HepG2 (cell line): ENCODE measurements around the gene HOXA1. TPM values are rescaled to one million over a fixed set of nuclear protein-coding genes. Genes with fewer than 3 reads are reported as not detected.

Experiments used
- CBX2 ChIP-seq, 2 experiments: fragments of 200-600 bp in 1 of 2; sonication (generic); formaldehyde crosslinking in 1 of 2; IDR thresholded peaks; 2 replicates each; pipeline versions ENCODE4 v1.7.0 to v1.8.1; 2018 to 2022; ENCODE audit warnings: low read depth in 2 of 2, low read length in 1 of 2, mild to moderate bottlenecking in 1 of 2, missing genetic modification reagents in 1 of 2
- CHCHD3 ChIP-seq: sonication (generic); formaldehyde crosslinking; IDR thresholded peaks from 2 replicates; pipeline ENCODE4 v1.8.0; 2022; ENCODE audit warnings: mild to moderate bottlenecking, missing genetic modification reagents, moderate library complexity
- GATAD2A ChIP-seq: IDR thresholded peaks from 2 replicates; pipeline ENCODE4 v1.6.1; 2016
- HIC2 ChIP-seq: sonication (generic); formaldehyde crosslinking; IDR thresholded peaks from 2 replicates; pipeline ENCODE4 v1.9.0; 2022; ENCODE audit warnings: low read depth, missing genetic modification reagents
- HNRNPK ChIP-seq: fragments of 200-400 bp; formaldehyde crosslinking; IDR thresholded peaks from 2 replicates; pipeline ENCODE4 v1.6.1; 2018; ENCODE audit warnings: low read length, low read depth, moderate library complexity, mild to moderate bottlenecking; ENCODE audit not compliant: poor library complexity, severe bottlenecking
- HOXA7 ChIP-seq: sonication (generic); formaldehyde crosslinking; IDR thresholded peaks from 2 replicates; pipeline ENCODE4 v1.8.1; 2022; ENCODE audit warnings: mild to moderate bottlenecking, missing genetic modification reagents, moderate library complexity
- KDM2A ChIP-seq: sonication (generic); formaldehyde crosslinking; IDR thresholded peaks from 2 replicates; pipeline ENCODE4 v1.4.0; 2020; ENCODE audit warnings: low read depth, missing genetic modification reagents, borderline replicate concordance
- NCOA1 ChIP-seq: sonication (generic); formaldehyde crosslinking; IDR thresholded peaks from 2 replicates; pipeline ENCODE4 v1.9.0; 2021; ENCODE audit warnings: missing genetic modification reagents
- NFKB2 ChIP-seq: sonication (generic); formaldehyde crosslinking; IDR thresholded peaks from 2 replicates; pipeline ENCODE4 v1.4.0; 2020; ENCODE audit warnings: missing genetic modification reagents, borderline replicate concordance
- RBAK ChIP-seq: sonication (generic); formaldehyde crosslinking; IDR thresholded peaks from 2 replicates; pipeline ENCODE4 v1.5.1; 2020; ENCODE audit warnings: mild to moderate bottlenecking, missing genetic modification reagents
- RXRA ChIP-seq: sonication (generic); formaldehyde crosslinking; IDR thresholded peaks from 2 replicates; pipeline ENCODE4 v1.5.1; 2020; ENCODE audit warnings: missing genetic modification reagents
- SP5 ChIP-seq: IDR thresholded peaks from 2 replicates; pipeline ENCODE4 v1.6.1; 2016; ENCODE audit warnings: low read depth, borderline replicate concordance
- ZBTB49 ChIP-seq: sonication (generic); formaldehyde crosslinking; IDR thresholded peaks from 2 replicates; pipeline ENCODE4 v1.4.0; 2020; ENCODE audit warnings: missing genetic modification reagents, borderline replicate concordance
- ZKSCAN5 ChIP-seq: sonication (generic); formaldehyde crosslinking; IDR thresholded peaks from 2 replicates; pipeline ENCODE4 v1.5.1; 2020; ENCODE audit warnings: mild to moderate bottlenecking, missing genetic modification reagents
- ZNF282 ChIP-seq: fragments of 450-650 bp; IDR thresholded peaks from 2 replicates; pipeline ENCODE4 v1.6.1; 2018; ENCODE audit not compliant: partially characterized antibody
- ZNF292 ChIP-seq: sonication (generic); formaldehyde crosslinking; IDR thresholded peaks from 2 replicates; pipeline ENCODE4 v1.8.1; 2022; ENCODE audit warnings: mild to moderate bottlenecking, low read depth, missing genetic modification reagents, borderline replicate concordance
- ZNF383 ChIP-seq: sonication (generic); formaldehyde crosslinking; IDR thresholded peaks from 2 replicates; pipeline ENCODE4 v1.4.0; 2020; ENCODE audit warnings: missing genetic modification reagents, mild to moderate bottlenecking, borderline replicate concordance
- ZNF552 ChIP-seq: sonication (generic); formaldehyde crosslinking; IDR thresholded peaks from 2 replicates; pipeline ENCODE4 v1.9.0; 2022; ENCODE audit warnings: missing genetic modification reagents, mild to moderate bottlenecking, borderline replicate concordance
- ZNF572 ChIP-seq: sonication (generic); formaldehyde crosslinking; IDR thresholded peaks from 2 replicates; pipeline ENCODE4 v1.5.1; 2020; ENCODE audit warnings: mild to moderate bottlenecking, missing genetic modification reagents
- ZNF607 ChIP-seq: sonication (generic); formaldehyde crosslinking; IDR thresholded peaks from 2 replicates; pipeline ENCODE4 v1.5.1; 2020; ENCODE audit warnings: missing genetic modification reagents, mild to moderate bottlenecking, borderline replicate concordance
- ZNF652 ChIP-seq: IDR thresholded peaks from 2 replicates; pipeline ENCODE4 v1.6.1; 2016; ENCODE audit warnings: low read depth, borderline replicate concordance
- ZSCAN9 ChIP-seq: IDR thresholded peaks from 2 replicates; pipeline ENCODE4 v1.6.1; 2016; ENCODE audit warnings: borderline replicate concordance
- polyA plus RNA-seq, 8 experiments: library from polyadenylated mRNA; depleted of rRNA in 3 of 8; stranded (reverse) in 7 of 8; unstranded in 1 of 8; fragments of >200 nt; fragmentation: Illumina TruSeq in 4 of 8; extraction: Trizol in 4 of 8; gene quantifications; 2 replicates each; pipeline versions ENCODE4 v1.2.1 to v1.2.3, GENCODE V29; 2011 to 2016; ENCODE audit warnings: low read depth in 4 of 8, missing spikeins in 1 of 8, mixed read lengths in 1 of 8; ENCODE audit not compliant: insufficient read depth in 1 of 8
- total RNA-seq, 5 experiments: library from RNA; depleted of rRNA; stranded (reverse); fragments of >200 nt; fragmentation: Illumina TruSeq; extraction: Trizol; gene quantifications; 2 replicates each; pipeline ENCODE4 v1.2.3, GENCODE V29; 2016; ENCODE audit warnings: low read depth in 1 of 5
- TF ChIP-seq, protein P1 (sequence below): sonication (generic); formaldehyde crosslinking; IDR thresholded peaks from 2 replicates; pipeline ENCODE4 v1.8.0; 2022; ENCODE audit warnings: missing genetic modification reagents, mild to moderate bottlenecking, inconsistent platforms, borderline replicate concordance
- TF ChIP-seq, protein P2 (sequence below): sonication (generic); formaldehyde crosslinking; IDR thresholded peaks from 2 replicates; pipeline ENCODE4 v1.4.0; 2020; ENCODE audit warnings: low read depth, mild to moderate bottlenecking, missing genetic modification reagents

Gene HOXA1
- total and polyA plus RNA-seq, 2 of the 13 experiments (the other 11 are each of a cell fraction or from before 2014, with no cell fraction given) = 0.18 to 0.20 TPM

- TF ChIP-seq, protein P1, sequence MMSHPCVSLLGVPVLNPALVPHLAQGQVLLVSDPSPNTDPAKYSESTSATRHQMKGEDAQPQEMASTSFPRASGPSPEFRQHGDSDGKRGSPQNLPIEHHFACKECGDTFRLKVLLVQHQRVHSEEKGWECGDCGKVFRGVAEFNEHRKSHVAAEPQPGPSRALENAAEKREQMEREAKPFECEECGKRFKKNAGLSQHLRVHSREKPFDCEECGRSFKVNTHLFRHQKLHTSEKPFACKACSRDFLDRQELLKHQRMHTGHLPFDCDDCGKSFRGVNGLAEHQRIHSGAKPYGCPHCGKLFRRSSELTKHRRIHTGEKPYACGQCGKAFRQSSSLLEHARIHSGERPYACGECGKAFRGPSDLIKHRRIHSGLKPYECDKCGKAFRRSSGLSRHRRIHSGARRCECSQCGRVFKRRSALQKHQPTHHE = no peak; the same call in 1 of the 2 replicates
- peak; percentile 74 for TF ChIP-seq SP5 (CRISPR knock-in tag)
- TF ChIP-seq NCOA1 (CRISPR knock-in tag) = 0 out of 2 replicates have a peak, but pooled peaks have one; percentile 39
- TF ChIP-seq CHCHD3 (CRISPR knock-in tag) = no peak
- no peak for TF ChIP-seq GATAD2A
- TF ChIP-seq CBX2 (IDR thresholded peaks at IDR 0.05; ENCODE audit: low read depth, low read length) = no peak
- TF ChIP-seq CBX2 (CRISPR knock-in tag; IDR thresholded peaks at IDR 0.05; ENCODE audit: low read depth) = no peak
- TF ChIP-seq RXRA (CRISPR knock-in tag) = peak; percentile 75
- no peak for TF ChIP-seq HOXA7 (CRISPR knock-in tag)
- TF ChIP-seq HIC2 (CRISPR knock-in tag) = no peak
- no peak for TF ChIP-seq ZSCAN9
- TF ChIP-seq NFKB2 = peak; percentile 71; the same call in 1 of the 2 replicates
- TF ChIP-seq KDM2A = peak; percentile 82
- TF ChIP-seq, protein P2, sequence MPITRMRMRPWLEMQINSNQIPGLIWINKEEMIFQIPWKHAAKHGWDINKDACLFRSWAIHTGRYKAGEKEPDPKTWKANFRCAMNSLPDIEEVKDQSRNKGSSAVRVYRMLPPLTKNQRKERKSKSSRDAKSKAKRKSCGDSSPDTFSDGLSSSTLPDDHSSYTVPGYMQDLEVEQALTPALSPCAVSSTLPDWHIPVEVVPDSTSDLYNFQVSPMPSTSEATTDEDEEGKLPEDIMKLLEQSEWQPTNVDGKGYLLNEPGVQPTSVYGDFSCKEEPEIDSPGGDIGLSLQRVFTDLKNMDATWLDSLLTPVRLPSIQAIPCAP (CRISPR knock-in tag) = no peak
- no peak for TF ChIP-seq ZNF292
- peak; percentile 95 for TF ChIP-seq HNRNPK
- TF ChIP-seq ZNF552 = no peak
- TF ChIP-seq ZNF652 (CRISPR knock-in tag) = no peak
- no peak for TF ChIP-seq ZBTB49 (CRISPR knock-in tag)
- no peak for TF ChIP-seq ZNF572 (CRISPR knock-in tag)
- no peak for TF ChIP-seq ZKSCAN5 (CRISPR knock-in tag)
- TF ChIP-seq RBAK = no peak
- no peak for TF ChIP-seq ZNF383 (CRISPR knock-in tag)
- no peak; the same call in 1 of the 2 replicates for TF ChIP-seq ZNF607
- TF ChIP-seq ZNF282 = no peak
Observed at GRCh38 chr7:27130540-27131389, 35.0 kb upstream of the HOXA1 start, which contains the start of gene HOXA4 (continued).
